Activated T-helper 2 cell treated with anti-CD3 and anti-CD28 coated beads, Interferon-gamma antibody, Interleukin-2, Interleukin-4, amounts not matched to agents 10 μg/mL and 5 μg/mL and 100 μg/mL, durations not matched to agents 14 hours and 24 hours and 36 hours (primary cell): Measurements from ENCODE around the gene GNG3. TPM values are rescaled to one million over a fixed set of nuclear protein-coding genes. Genes with fewer than 3 reads are reported as not detected.

Experiments used
- DNase-seq: peaks from one replicate; pipeline ENCODE4 v3.0.0; 2021; ENCODE audit warnings: low spot score
- H3K27ac Mint-ChIP-seq: one replicate; pipeline ENCODE4 v1.8.0; 2021; ENCODE audit warnings: mixed read lengths
- H3K27me3 Mint-ChIP-seq: one replicate; pipeline ENCODE4 v1.8.0; 2021; ENCODE audit warnings: low read depth, mixed read lengths
- H3K36me3 Mint-ChIP-seq: one replicate; pipeline ENCODE4 v1.8.0; 2021; ENCODE audit warnings: low read depth, mixed read lengths
- H3K4me1 Mint-ChIP-seq: one replicate; pipeline ENCODE4 v1.8.0; 2021; ENCODE audit warnings: low read depth, mixed read lengths
- H3K4me3 Mint-ChIP-seq: one replicate; pipeline ENCODE4 v1.8.0; 2021; ENCODE audit warnings: low read depth, mild to moderate bottlenecking, moderate library complexity, mixed read lengths
- H3K9me3 Mint-ChIP-seq: one replicate; pipeline ENCODE4 v1.8.0; 2021; ENCODE audit warnings: mixed read lengths
- intact Hi-C: fragments of 100-400 bp; cut with micrococcal nuclease; formaldehyde crosslinking; loops from one replicate; pipeline ENCODE4 v1.15.1; 2023
- total RNA-seq: library from RNA; stranded (reverse); gene quantifications from 2 replicates; pipeline ENCODE4 v1.2.3, GENCODE V29; 2022

The GNG3 gene
- total RNA-seq = not detected in 2 replicates

- intact Hi-C loops = loop anchor here (5.0 kb wide), 1 partner anchor 125 kb away; the partner anchor contains the start of genes STX5 and TEX54
- Mint-ChIP-seq H3K4me3 (peak within 1 kb of the TSS; percentile 82), H3K4me1 (peaks cover 39% of the 10 kb centered on the region), H3K9me3 (no peaks in the 10 kb centered on the region), H3K27ac (peak within 1 kb of the TSS; percentile 88), H3K36me3 (peaks cover 39% of the 10 kb centered on the region), H3K27me3 (no peaks in the 10 kb centered on the region)
- DNase-seq = no peak
These were observed at the start of gene GNG3, which contains the start of gene BSCL2 for GRCh38 chr11:62707277-62707861. TSS of gene GNG3 (plus strand) at chr11:62707676. CDS start at chr11:62708296, 620 bp downstream. TSS of gene BSCL2 (minus strand) at chr11:62707424. CDS start at chr11:62707195, 229 bp downstream.

- DNase-seq = peak; percentile 47
- no peaks in the 10 kb centered on the region for H3K9me3 Mint-ChIP-seq
- H3K4me1 Mint-ChIP-seq = peaks cover 25% of the 10 kb centered on the region
- peak overlapping the region; percentile 78 for H3K27ac Mint-ChIP-seq
- intact Hi-C loops = loop anchor here (1.0 to 2.0 kb wide), 4 partner anchors 8 to 74 kb away; partner anchors contain the start of genes EML3, GANAB, LBHD1 and ROM1
- H3K27me3 Mint-ChIP-seq = no peaks in the 10 kb centered on the region
- peaks cover 59% of the 10 kb centered on the region for H3K36me3 Mint-ChIP-seq
- H3K4me3 Mint-ChIP-seq = peak overlapping the region; percentile 97
These were observed 42.9 kb upstream of the GNG3 start for GRCh38 chr11:62664405-62665074.

- DNase-seq = peak; percentile 95
- H3K9me3 Mint-ChIP-seq = no peaks in the 10 kb centered on the region
- no peaks in the 10 kb centered on the region for H3K27me3 Mint-ChIP-seq
- peaks cover 29% of the 10 kb centered on the region for H3K4me1 Mint-ChIP-seq
- intact Hi-C loops = loop anchor here (2.0 kb wide), 3 partner anchors 18 to 74 kb away; partner anchors contain the start of genes EML3, GANAB, ROM1 and TUT1
- peak within 1 kb of the TSS; percentile 97 for H3K4me3 Mint-ChIP-seq
- H3K36me3 Mint-ChIP-seq = peaks cover 60% of the 10 kb centered on the region
- peak within 1 kb of the TSS; percentile 78 for H3K27ac Mint-ChIP-seq
These were observed 42.3 kb upstream of the GNG3 start, which contains the start of the genes C11orf98 and CSKMT for GRCh38 chr11:62665075-62665598. TSS of gene C11orf98 (minus strand) at chr11:62665210. CDS start at chr11:62665169, 41 bp downstream. TSS of gene CSKMT (plus strand) at chr11:62665312. CDS start at chr11:62665880, 568 bp downstream.

- Mint-ChIP-seq H3K4me1 (peaks cover 33% of the 10 kb centered on the region), H3K9me3 (no peaks in the 10 kb centered on the region), H3K36me3 (peaks cover 60% of the 10 kb centered on the region), H3K27ac (peak overlapping the region; percentile 78), H3K27me3 (no peaks in the 10 kb centered on the region), H3K4me3 (peak overlapping the region; percentile 97)
- intact Hi-C loops = loop anchor here (2.0 kb wide), 3 partner anchors 19 to 75 kb away; partner anchors contain the start of genes EML3, GANAB, ROM1 and TUT1
- peak; percentile 36 for DNase-seq
These were observed 41.7 kb upstream of the GNG3 start for GRCh38 chr11:62665599-62666258.

GRCh38 chr11:62666259-62666926 lies 41.1 kb upstream of the GNG3 start:
- H3K36me3 Mint-ChIP-seq = peaks cover 65% of the 10 kb centered on the region
- H3K4me1 Mint-ChIP-seq = peaks cover 34% of the 10 kb centered on the region
- DNase-seq = no peak
- intact Hi-C loops = no loop called here
- peak overlapping the region; percentile 97 for H3K4me3 Mint-ChIP-seq
- no peaks in the 10 kb centered on the region for H3K27me3 Mint-ChIP-seq
- H3K27ac Mint-ChIP-seq = peak overlapping the region; percentile 78
- no peaks in the 10 kb centered on the region for H3K9me3 Mint-ChIP-seq

- no peaks in the 10 kb centered on the region for H3K27me3 Mint-ChIP-seq
- intact Hi-C loops = no loop called here
- no peaks in the 10 kb centered on the region for H3K9me3 Mint-ChIP-seq
- peaks cover 37% of the 10 kb centered on the region for H3K4me1 Mint-ChIP-seq
- peak overlapping the region; percentile 97 for H3K4me3 Mint-ChIP-seq
- peak overlapping the region; percentile 9 for H3K27ac Mint-ChIP-seq
- peaks cover 66% of the 10 kb centered on the region for H3K36me3 Mint-ChIP-seq
- DNase-seq = no peak
These were observed 40.0 kb upstream of the GNG3 start for GRCh38 chr11:62667460-62667859.

GRCh38 chr11:62669420-62670161 lies 37.9 kb upstream of the GNG3 start:
- peaks cover 72% of the 10 kb centered on the region for H3K36me3 Mint-ChIP-seq

GRCh38 chr11:62671236-62671607 lies 36.3 kb upstream of the GNG3 start:
- Mint-ChIP-seq H3K27ac (peak overlapping the region; percentile 96), H3K4me3 (peak overlapping the region; percentile 97), H3K9me3 (no peaks in the 10 kb centered on the region), H3K36me3 (peaks cover 68% of the 10 kb centered on the region), H3K27me3 (no peaks in the 10 kb centered on the region), H3K4me1 (peaks cover 37% of the 10 kb centered on the region)
- no peak for DNase-seq
- intact Hi-C loops = loop anchor here (1.0 to 5.0 kb wide), 5 partner anchors 18 to 181 kb away; partner anchors contain the start of genes GANAB, INTS5 and MTA2

More at GRCh38 chr11:62669420-62670161, 37.9 kb upstream of the GNG3 start:
- intact Hi-C loops = loop anchor here (2.0 to 5.0 kb wide), 2 partner anchors 43 to 183 kb away; no protein-coding TSS in a partner anchor
- no peaks in the 10 kb centered on the region for H3K27me3 Mint-ChIP-seq
- no peaks in the 10 kb centered on the region for H3K9me3 Mint-ChIP-seq
- peak overlapping the region; percentile 96 for H3K27ac Mint-ChIP-seq
- DNase-seq = no peak
- peak overlapping the region; percentile 97 for H3K4me3 Mint-ChIP-seq
- H3K4me1 Mint-ChIP-seq = peaks cover 35% of the 10 kb centered on the region

GRCh38 chr11:62671608-62672389 lies 35.7 kb upstream of the GNG3 start, which contains the start of the genes LBHD1 and UQCC3:
TSS of gene LBHD1 (minus strand) at chr11:62672267. CDS start at chr11:62670031, 2,236 bp downstream.
TSS of gene UQCC3 (plus strand) at chr11:62671673. CDS start at chr11:62671746, 73 bp downstream.
- peaks cover 68% of the 10 kb centered on the region for H3K36me3 Mint-ChIP-seq

GRCh38 chr11:62673196-62673525 lies 34.3 kb upstream of the GNG3 start:
- peaks cover 36% of the 10 kb centered on the region for H3K4me1 Mint-ChIP-seq
- peak overlapping the region; percentile 96 for H3K27ac Mint-ChIP-seq
- intact Hi-C loops = loop anchor here (2.0 to 5.0 kb wide), 2 partner anchors 54 to 179 kb away; partner anchors contain the start of gene HNRNPUL2
- no peaks in the 10 kb centered on the region for H3K9me3 Mint-ChIP-seq
- peak overlapping the region; percentile 97 for H3K4me3 Mint-ChIP-seq
- H3K36me3 Mint-ChIP-seq = peaks cover 72% of the 10 kb centered on the region
- H3K27me3 Mint-ChIP-seq = no peaks in the 10 kb centered on the region
- DNase-seq = no peak

More at GRCh38 chr11:62671608-62672389, 35.7 kb upstream of the GNG3 start, which contains the start of the genes LBHD1 and UQCC3:
- Mint-ChIP-seq H3K27ac (peak within 1 kb of the TSS; percentile 96), H3K4me3 (peak within 1 kb of the TSS; percentile 97), H3K9me3 (no peaks in the 10 kb centered on the region), H3K27me3 (no peaks in the 10 kb centered on the region), H3K4me1 (peaks cover 31% of the 10 kb centered on the region)
- intact Hi-C loops = loop anchor here (1.0 to 5.0 kb wide), 7 partner anchors 7 to 181 kb away; partner anchors contain the start of genes GANAB, HNRNPUL2, INTS5 and MTA2
- peak; percentile 67 for DNase-seq
